Fibroblast of skin of left biceps (primary cell): Measurements from ENCODE around the gene ASAP3.

Source experiments
- DNase-seq, 2 experiments: peaks; one replicate each; pipeline ENCODE4 v3.0.0-alpha.2; 2013; ENCODE audit warnings: low read depth in 2 of 2

ASAP3 gene

GRCh38 chr1:23477359-23478144 is 6.4 kb downstream of the ASAP3 start:
- no peak for DNase-seq

- peak in 1 of 2 experiments; percentile 21 for DNase-seq
Measured at GRCh38 chr1:23475641-23476040, 8.3 kb downstream of the ASAP3 start.

- DNase-seq: peak; percentile 90 to 92
Measured at GRCh38 chr1:23475134-23475628, 8.8 kb downstream of the ASAP3 start.

GRCh38 chr1:23473037-23473800 is 10.8 kb downstream of the ASAP3 start:
- DNase-seq: no peak

GRCh38 chr1:23472351-23473036 is 11.5 kb downstream of the ASAP3 start:
- no peak for DNase-seq

- DNase-seq: no peak
Measured at GRCh38 chr1:23471473-23472075, 12.4 kb downstream of the ASAP3 start.

- peak; percentile 60 to 63 for DNase-seq
Measured at GRCh38 chr1:23470282-23471070, 13.5 kb downstream of the ASAP3 start.

- DNase-seq: no peak
Measured at GRCh38 chr1:23469372-23469982, 14.5 kb downstream of the ASAP3 start.

GRCh38 chr1:23466423-23466989 is 17.5 kb downstream of the ASAP3 start:
- no peak for DNase-seq

- DNase-seq: no peak
Measured at GRCh38 chr1:23463286-23463685, 20.7 kb downstream of the ASAP3 start.

GRCh38 chr1:23462766-23463165 is 21.2 kb downstream of the ASAP3 start:
- DNase-seq: no peak

GRCh38 chr1:23461050-23461449 is 22.9 kb downstream of the ASAP3 start:
- no peak for DNase-seq

- no peak for DNase-seq
Measured at GRCh38 chr1:23460519-23460918, 23.5 kb downstream of the ASAP3 start.

- no peak for DNase-seq
Measured at GRCh38 chr1:23459338-23459757, 24.6 kb downstream of the ASAP3 start.

- DNase-seq: no peak
Measured at GRCh38 chr1:23456226-23456625, 27.8 kb downstream of the ASAP3 start.

- no peak for DNase-seq
Measured at GRCh38 chr1:23453455-23454000, 30.5 kb downstream of the ASAP3 start.

- no peak for DNase-seq
Measured at GRCh38 chr1:23452011-23452411, 32.0 kb downstream of the ASAP3 start.

- DNase-seq: no peak
Measured at GRCh38 chr1:23451441-23451840, 32.5 kb downstream of the ASAP3 start.

- no peak for DNase-seq
Measured at GRCh38 chr1:23450894-23451293, 33.1 kb downstream of the ASAP3 start.

GRCh38 chr1:23449958-23450357 is 34.0 kb downstream of the ASAP3 start:
- DNase-seq: no peak
